Measurements from ENCODE around the gene EXT2.

Gene EXT2

GRCh38 chr11:44213148-44213547 is 117.7 kb downstream of the EXT2 start:
- TF ChIP-seq ZFP3 (CRISPR knock-in tag; IDR thresholded peaks at IDR 0.05) (no peak), PPARA (CRISPR knock-in tag; IDR thresholded peaks at IDR 0.05; ENCODE audit: borderline replicate concordance) (no peak), TCF4 (CRISPR knock-in tag; IDR thresholded peaks at IDR 0.05; ENCODE audit: borderline replicate concordance) (no peak), CSRNP3 (CRISPR knock-in tag; IDR thresholded peaks at IDR 0.05) (no peak), ZNF565 (CRISPR knock-in tag; conservative IDR thresholded peaks at IDR 0.05; ENCODE audit: low read depth) (no peak), GLIS3 (CRISPR knock-in tag; IDR thresholded peaks at IDR 0.05) (no peak), RARB (CRISPR knock-in tag; IDR thresholded peaks at IDR 0.05) (no peak), TOX (CRISPR knock-in tag; IDR thresholded peaks at IDR 0.05; ENCODE audit: borderline replicate concordance) (no peak), ZNF8 (CRISPR knock-in tag; IDR thresholded peaks at IDR 0.05) (no peak), BACH2 (CRISPR knock-in tag; IDR thresholded peaks at IDR 0.05; ENCODE audit: borderline replicate concordance) (no peak), ISL1 (CRISPR knock-in tag; IDR thresholded peaks at IDR 0.05) (no peak), POU6F1 (CRISPR knock-in tag; IDR thresholded peaks at IDR 0.05; ENCODE audit: borderline replicate concordance, low read depth) (no peak), PATZ1 (CRISPR knock-in tag; IDR thresholded peaks at IDR 0.05; ENCODE audit: borderline replicate concordance) (no peak), CREB5 (CRISPR knock-in tag; IDR thresholded peaks at IDR 0.05; ENCODE audit: low read depth) (no peak), ZFP30 (CRISPR knock-in tag; IDR thresholded peaks at IDR 0.05) (no peak), ZNF70 (CRISPR knock-in tag; IDR thresholded peaks at IDR 0.05) (no peak)

GRCh38 chr11:44217432-44217831 is 122.0 kb downstream of the EXT2 start:
- no peak for TF ChIP-seq TCF4 (CRISPR knock-in tag; IDR thresholded peaks at IDR 0.05; ENCODE audit: borderline replicate concordance)
- no peak for TF ChIP-seq CSDC2 (CRISPR knock-in tag; IDR thresholded peaks at IDR 0.05)
- no peak for TF ChIP-seq ESRRG (CRISPR knock-in tag; IDR thresholded peaks at IDR 0.05)
- no peak for TF ChIP-seq TSHZ2 (CRISPR knock-in tag; IDR thresholded peaks at IDR 0.05)
- no peak for TF ChIP-seq POU6F1 (CRISPR knock-in tag; IDR thresholded peaks at IDR 0.05; ENCODE audit: borderline replicate concordance, low read depth)
- TF ChIP-seq ZNF8 (CRISPR knock-in tag; IDR thresholded peaks at IDR 0.05): no peak
- no peak for TF ChIP-seq ZNF565 (CRISPR knock-in tag; conservative IDR thresholded peaks at IDR 0.05; ENCODE audit: low read depth)
- no peak for TF ChIP-seq TOX (CRISPR knock-in tag; IDR thresholded peaks at IDR 0.05; ENCODE audit: borderline replicate concordance)
- TF ChIP-seq GLIS3 (CRISPR knock-in tag; IDR thresholded peaks at IDR 0.05): no peak
- no peak for TF ChIP-seq ISL1 (CRISPR knock-in tag; IDR thresholded peaks at IDR 0.05)
- no peak for TF ChIP-seq RARB (CRISPR knock-in tag; IDR thresholded peaks at IDR 0.05)
- no peak for TF ChIP-seq ZFP3 (CRISPR knock-in tag; IDR thresholded peaks at IDR 0.05)
- TF ChIP-seq ARNTL (CRISPR knock-in tag; IDR thresholded peaks at IDR 0.05; ENCODE audit: borderline replicate concordance, low read depth): no peak
- TF ChIP-seq ZFP30 (CRISPR knock-in tag; IDR thresholded peaks at IDR 0.05): no peak
- TF ChIP-seq PATZ1 (CRISPR knock-in tag; IDR thresholded peaks at IDR 0.05; ENCODE audit: borderline replicate concordance): no peak
- TF ChIP-seq PPARA (CRISPR knock-in tag; IDR thresholded peaks at IDR 0.05; ENCODE audit: borderline replicate concordance): no peak
- TF ChIP-seq CSRNP3 (CRISPR knock-in tag; IDR thresholded peaks at IDR 0.05): no peak
- no peak for TF ChIP-seq BACH2 (CRISPR knock-in tag; IDR thresholded peaks at IDR 0.05; ENCODE audit: borderline replicate concordance)
- TF ChIP-seq CREB5 (CRISPR knock-in tag; IDR thresholded peaks at IDR 0.05; ENCODE audit: low read depth): no peak
- no peak for ATAC-seq

More at GRCh38 chr11:44213148-44213547, 117.7 kb downstream of the EXT2 start:
- no peak for ATAC-seq
